Measurements from ENCODE around the gene RUVBL2.

RUVBL2 gene

DNA sequence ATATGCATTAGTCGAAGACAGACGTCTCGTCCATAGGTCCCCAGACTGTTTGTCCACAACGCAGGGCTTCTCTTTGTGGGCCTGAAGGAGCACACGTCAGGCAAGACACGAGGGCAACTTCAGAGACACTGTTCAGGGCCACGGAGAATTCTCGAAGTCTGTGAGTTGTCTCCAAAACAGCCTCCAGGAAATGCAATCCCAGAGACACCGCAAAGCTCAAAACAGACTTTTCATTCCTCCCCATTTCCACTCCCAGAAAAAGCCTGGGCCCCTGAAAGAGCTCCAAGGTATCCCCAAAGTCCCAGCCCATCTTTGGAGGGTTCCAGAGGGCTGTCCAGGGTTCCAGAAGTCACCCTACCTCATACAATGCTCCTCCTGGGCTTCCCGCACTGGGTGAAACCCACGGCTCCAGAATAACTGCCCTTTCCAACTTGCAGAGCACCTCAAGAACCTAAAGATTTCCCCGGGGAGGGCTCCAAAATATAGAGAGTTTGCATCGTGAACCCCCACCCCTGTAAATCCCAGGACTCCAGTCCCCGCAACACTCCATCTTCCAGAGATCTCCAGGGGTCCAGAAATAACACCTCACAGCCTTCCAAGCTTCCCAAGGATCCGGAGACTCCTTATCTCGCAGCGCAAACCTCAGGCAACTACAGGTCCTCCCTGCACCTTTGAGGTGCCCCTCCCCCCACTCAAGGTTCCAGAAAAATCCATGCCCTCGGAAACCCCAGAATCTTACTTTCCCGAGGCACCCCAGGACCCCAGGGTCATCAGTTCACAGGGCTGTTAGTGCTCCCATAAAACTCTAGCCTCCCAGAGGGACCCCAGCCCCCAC, 29.3 kb upstream of the RUVBL2 start:
- no peak for DNase-seq

DNA sequence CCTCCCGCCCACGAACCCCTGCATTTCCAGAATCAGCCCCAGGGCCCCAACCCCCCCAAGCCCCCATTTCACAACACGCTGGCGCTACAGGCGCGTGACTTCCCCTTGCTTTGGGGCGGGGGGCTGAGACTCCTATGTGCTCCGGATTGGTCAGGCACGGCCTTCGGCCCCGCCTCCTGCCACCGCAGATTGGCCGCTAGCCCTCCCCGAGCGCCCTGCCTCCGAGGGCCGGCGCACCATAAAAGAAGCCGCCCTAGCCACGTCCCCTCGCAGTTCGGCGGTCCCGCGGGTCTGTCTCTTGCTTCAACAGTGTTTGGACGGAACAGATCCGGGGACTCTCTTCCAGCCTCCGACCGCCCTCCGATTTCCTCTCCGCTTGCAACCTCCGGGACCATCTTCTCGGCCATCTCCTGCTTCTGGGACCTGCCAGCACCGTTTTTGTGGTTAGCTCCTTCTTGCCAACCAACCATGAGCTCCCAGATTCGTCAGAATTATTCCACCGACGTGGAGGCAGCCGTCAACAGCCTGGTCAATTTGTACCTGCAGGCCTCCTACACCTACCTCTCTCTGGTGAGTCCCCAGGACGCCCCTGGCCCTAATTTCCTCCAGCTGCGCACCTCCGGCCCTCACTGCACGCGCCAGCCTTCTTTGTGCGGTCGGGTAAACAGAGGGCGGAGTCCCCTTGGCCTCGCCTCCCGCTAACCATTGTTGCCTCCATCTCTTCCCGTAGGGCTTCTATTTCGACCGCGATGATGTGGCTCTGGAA, 28.5 kb upstream of the RUVBL2 start, which contains the start of gene FTL:
TSS of gene FTL (plus strand) at position 270 of the 766 bp plus-strand sequence. CDS start at position 469, 199 bp downstream.
- DNase-seq: peak; percentile 98

DNA sequence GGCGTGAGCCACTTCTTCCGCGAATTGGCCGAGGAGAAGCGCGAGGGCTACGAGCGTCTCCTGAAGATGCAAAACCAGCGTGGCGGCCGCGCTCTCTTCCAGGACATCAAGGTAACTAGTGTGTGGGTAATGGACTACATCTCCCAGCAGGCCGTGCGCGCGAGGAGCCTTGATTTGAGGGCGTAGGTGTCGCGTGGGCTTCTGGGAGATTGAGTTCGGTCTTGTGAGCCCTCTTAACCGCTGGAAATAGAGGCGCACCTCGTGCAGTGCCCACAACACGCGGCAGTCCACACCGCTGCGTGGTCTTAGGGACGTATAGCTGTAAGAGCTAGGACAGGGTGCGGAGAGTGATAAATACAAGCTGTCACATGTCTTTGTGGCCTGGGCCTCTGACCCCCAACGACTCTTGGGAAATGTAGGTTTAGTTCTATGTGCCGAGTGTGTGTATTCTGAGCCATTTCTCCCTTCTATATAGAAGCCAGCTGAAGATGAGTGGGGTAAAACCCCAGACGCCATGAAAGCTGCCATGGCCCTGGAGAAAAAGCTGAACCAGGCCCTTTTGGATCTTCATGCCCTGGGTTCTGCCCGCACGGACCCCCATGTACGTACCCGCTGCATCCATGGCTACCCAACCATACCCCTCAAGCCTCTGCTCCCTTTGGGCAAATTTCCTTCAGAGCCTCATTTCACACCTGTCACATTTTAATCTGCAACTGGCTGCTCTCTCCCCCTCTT, 27.7 kb upstream of the RUVBL2 start:
- peak; percentile 93 for DNase-seq

DNA sequence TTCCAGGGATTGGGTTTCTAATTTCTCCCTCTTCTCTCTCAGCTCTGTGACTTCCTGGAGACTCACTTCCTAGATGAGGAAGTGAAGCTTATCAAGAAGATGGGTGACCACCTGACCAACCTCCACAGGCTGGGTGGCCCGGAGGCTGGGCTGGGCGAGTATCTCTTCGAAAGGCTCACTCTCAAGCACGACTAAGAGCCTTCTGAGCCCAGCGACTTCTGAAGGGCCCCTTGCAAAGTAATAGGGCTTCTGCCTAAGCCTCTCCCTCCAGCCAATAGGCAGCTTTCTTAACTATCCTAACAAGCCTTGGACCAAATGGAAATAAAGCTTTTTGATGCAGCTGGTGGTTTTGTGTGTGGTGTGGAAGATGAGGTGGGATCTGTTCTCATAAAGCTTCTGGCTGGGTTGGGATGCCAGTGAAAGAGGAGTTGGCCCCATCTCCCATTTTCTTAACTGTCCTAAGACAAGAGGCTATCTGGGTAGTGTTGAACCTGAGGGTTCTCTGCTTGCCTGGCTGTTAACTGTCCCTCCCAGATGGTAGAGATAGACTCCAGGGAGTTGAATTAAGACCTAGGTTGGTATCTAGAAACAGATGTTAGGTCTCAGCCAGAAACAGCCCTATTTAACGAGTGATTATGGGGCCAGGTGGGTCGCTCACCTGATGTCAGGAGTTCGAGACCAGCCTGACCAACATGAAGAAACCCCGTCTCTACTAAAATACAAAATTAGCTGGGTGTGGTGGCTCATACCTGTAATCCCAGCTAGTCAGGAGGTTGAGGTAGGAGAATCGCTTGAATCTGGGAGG, 26.9 kb upstream of the RUVBL2 start:
- no peak for DNase-seq

DNA sequence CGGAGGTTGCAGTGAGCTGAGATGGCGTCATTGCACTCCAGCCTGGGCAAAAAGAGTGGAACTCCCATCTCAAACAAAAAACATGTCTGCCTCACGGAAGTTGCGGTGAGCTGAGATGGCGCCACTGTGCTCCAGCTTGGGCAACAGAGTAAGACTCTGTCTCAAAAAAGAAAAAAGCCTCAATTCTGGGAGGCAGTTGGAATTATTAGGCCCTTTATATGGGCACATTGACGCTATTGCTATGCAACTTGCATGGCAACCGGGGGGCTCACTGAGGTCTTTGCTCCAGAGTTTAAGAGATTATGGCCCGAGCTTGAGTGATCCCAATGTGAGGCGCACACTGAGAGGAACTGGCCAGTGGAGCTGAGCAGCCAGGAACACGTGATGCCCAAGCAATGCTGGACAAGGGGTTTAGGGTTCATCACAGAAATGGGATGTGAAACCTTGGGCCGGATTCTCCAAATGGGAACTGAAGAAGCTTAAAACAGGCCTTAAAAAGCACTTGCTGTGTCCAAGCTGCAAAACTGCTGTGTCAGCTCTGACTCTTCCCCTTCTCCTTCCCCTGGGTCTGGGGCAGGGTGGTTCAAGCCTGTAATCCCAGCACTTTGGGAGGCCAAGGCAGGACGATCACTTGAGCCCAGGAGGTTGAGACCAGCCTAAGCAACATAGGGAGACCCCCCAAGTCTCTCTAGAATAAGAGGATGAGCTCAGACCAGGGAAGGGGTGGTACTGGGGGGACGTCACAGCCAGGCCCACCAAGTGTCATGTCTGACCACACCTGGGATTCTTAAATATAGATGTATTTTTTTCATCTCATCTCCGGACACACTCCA, 26.1 kb upstream of the RUVBL2 start:
- no peak for DNase-seq

DNA sequence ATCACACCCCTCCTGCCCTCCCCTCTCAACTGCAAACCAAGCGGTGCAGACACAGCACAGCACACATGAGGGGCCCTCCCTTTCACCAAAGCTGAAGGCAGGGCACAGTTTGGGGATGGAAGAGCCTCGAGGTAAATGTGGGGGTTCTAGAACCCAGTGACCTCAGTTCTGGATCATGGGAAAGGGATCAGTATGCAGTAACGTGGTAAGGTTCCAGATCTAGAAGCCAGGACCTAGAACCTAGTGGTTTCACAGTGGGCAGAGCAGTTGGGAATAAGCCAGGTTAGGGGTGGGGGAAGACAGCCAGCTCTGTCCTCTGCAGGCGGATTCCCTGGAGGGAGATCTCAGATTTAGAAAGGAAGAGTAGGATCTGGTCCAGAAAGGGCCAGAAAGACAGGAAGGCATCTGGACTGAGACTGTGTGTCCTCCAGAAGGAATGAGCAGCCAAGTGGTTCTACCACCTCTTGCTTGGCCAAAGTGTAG, 25.5 kb upstream of the RUVBL2 start:
- no peak for DNase-seq

DNA sequence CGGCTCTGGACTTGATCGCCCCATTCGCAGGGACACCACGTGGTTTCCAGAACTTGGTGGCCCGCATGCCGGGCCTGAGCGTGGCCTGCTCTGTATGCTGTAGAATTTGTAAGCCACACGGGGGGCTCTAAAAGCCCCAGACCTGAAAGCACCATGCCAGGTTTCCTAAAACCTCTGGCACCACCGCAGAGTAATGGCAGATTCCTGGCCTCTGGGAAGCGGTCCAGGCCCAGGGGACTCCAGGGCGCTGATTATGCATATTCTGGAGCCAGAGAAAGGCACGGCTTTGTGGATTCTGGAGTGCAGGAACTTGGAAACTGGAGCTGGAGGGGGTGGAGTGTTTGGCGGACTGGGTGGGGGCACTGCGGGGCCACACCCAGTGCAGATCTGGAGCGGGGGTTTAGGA, 24.9 kb upstream of the RUVBL2 start:
- DNase-seq: no peak

DNA sequence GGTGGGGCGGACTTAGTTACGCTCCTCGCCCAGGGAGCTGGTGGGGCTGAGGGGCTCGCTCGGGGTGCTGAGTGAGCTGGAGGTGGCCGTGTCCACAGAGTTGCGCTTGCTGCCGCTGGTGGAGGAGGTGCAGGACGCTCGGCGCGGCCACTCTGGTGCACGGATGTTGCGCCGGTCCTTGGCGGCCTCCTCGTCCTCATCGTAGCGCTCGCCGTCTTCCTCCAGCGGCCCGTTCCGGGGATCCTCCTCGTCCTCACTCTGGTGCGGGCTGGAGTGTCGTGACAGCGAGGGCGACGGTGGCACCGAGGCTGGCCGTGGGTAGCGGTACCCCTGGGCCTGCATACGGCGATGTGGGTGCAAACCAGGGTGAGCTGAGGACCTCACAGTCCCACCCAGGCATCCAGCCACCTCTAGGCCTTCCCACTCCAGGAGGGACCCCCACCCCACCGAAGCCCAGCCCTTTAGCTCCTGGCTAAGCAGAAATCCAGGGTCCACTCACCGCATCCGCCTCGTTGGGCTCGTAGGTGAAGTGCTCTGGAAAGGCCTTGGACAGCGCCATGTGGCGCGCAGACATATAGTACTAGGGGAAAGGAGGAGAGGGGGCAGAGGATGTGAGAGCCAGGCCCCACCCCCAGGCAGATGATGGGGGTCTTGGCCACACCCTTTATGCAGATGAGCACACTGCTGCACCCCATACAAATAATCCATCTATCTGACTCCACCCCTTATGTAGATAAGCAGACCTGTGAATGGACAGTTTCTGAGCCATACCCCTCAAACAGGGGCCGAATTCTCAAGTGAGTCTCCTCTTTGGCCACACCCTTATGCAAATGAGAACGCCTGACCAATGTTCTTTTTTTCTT, 24.2 kb upstream of the RUVBL2 start:
- no peak for DNase-seq

DNA sequence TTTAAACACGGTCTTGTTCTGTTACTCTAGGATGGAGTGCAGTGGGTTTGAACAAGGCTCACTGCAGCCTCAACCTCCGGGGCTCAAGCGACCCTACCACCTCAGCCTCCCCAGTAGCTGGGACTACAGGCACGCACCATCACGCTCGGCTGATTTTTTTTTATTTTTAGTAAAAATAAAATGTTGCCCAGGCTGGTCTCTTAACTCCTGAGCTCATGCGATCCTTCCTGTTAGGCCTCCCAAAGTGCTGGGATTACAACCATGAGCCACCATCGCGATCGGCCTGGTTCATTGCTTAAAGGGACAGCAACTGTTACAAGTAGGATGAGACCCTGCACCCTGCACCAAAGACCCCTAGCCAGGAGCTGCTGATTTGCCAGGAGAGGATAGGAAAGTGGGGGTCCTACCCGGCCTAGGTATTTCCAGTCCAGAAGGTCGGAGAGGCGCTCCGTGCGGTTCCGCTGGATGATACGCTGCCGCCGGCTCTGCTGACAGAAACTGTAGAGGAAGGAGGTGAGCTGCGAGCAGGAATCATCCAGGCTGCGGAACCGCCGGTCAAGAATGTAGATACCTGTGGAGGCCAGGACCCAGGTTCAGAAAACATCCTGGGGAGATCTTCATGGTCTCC, 23.4 kb upstream of the RUVBL2 start:
- no peak for DNase-seq

DNA sequence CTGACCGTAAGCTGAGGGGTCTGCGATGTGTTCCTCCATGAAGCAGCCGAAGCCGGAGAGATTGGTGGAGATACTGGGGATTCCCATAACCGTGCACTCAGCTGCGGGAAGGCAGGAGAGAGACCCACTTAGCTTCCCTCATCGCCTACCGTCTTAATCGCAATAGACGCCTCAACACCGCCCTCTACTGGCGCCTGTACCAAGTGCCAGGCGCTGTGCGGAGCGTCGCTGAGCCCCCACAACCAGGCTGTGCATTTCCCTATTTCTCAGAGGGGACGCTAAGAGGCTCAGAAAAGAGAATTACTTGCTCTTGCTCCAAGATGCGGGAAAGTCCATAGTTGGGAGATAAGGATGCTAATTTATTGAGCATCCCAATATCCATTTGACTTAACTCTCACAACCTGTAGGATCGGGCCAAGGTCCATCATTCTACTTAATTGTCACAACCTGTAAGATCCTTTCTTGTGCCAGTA, 22.7 kb upstream of the RUVBL2 start:
- peak; percentile 88 for DNase-seq

DNA sequence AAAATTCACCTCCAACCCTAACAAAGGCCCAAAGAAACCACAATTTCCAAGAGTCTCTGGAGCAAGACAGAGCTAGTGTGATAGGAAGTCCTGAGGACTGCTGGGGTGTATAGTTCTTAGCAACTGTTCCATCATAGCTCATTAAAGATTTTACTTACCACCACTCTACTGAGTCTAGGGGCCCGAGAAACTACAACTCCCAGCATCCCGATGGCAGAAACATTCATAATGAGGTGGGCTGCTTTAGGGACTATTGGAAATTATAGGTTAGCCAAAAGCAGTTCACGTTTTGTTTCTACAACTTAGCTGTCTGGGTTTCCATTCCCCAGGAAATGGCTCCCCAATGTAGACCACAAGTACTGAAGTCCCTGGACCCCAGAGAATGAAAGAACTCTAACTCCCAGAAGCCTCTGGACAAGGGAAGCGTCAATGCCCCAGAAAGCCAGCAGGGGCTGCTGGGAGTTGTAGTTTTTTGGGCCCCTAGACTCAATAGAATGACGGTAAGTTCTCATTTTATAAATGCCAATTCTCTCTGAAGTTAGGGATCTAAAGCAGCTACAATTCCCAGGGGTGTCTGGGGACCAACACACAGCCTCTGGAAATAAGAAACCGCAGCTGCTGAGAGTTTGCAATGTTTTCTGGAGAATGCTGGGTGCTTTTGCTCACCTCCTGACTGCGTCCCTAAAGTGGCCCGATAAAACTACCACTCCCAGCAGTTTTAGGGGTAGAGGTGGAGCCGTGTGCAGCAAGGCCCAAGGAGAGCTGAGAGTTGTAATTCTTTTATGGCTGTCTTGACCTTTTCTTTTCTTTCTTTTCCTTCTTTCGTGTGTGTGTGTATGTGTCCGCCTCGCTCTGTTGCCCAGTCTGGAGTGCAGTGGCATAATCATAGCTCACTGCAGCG, 17.5 kb upstream of the RUVBL2 start:
- DNase-seq: no peak

DNA sequence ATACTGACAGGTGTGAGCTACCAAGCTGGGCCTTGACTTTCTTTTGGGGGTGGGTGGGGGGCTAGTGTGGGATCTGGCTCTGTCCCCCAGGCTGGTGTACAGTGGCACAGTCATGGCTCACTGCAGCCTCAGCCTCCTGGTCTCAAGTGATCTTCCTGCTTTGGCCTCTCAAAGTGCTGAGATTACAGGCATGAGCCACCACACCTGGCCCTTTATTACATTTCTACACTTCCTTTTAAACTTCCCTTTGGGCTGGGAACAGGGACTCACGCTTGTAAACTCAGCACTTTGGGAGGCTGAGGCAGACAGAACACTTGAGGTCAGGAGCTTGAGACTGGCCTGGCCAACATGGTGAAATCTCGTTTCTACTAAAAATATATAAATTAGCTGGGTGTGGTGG, 16.6 kb upstream of the RUVBL2 start:
- DNase-seq: no peak

DNA sequence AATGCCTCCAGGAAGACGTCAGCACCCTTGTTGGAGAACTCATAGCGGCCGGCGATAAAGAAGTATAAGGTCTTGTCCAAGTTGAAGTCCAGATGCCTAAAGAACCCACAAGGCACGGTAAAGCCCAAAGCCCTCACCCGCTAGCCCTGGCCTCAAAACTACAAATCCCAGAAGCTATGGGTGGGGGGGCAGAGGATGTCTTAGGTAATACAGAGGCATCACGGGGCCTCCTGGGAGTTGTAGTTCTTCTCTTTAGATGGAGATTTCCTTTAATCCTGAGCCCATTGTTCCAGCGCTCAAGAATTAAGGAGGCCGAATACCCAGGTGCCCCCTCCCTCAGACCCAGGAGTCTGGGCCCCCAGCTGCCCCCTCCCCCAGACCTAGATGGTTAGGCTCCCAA, 11.4 kb upstream of the RUVBL2 start:
- no peak for DNase-seq

DNA sequence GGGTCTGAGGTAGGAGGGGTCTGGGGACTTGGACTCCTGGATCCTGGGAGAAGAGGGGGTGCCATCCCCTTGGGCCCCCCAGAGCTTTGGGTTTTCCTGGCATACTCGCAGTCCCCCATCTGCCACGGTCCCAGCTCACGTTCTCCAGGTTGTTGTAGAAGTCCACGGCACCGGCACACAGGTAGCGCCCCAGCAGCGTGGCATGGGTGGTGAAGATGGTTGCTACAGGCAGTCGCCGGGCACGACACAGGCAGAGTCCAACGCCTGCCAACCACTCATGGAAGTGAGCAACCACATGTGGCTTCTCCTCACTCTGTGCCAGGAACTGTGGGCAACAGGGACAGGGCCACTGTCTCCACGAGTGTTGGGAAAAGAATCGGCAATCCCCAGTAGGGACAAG, 8.0 kb upstream of the RUVBL2 start:
- no peak for DNase-seq

DNA sequence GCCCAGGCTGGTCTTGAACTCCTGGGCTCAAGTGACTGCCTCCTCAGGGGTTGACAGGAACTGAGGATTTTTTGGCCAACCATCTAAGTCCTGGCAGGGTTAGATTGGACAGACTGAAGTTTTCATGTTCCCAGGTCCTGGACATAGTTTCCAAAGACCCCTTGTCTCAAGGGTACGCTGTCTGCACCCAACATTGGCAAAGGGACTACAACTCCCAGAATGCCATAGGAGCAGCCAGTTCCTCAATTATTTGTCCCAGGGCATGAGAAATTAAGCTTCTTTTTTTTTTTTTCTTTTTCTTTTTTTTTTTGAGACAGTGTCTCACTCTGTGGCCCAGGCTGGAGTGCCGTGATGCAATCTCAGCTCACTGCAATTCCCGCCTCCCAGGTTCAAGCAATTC, 7.5 kb upstream of the RUVBL2 start:
- no peak for DNase-seq

DNA sequence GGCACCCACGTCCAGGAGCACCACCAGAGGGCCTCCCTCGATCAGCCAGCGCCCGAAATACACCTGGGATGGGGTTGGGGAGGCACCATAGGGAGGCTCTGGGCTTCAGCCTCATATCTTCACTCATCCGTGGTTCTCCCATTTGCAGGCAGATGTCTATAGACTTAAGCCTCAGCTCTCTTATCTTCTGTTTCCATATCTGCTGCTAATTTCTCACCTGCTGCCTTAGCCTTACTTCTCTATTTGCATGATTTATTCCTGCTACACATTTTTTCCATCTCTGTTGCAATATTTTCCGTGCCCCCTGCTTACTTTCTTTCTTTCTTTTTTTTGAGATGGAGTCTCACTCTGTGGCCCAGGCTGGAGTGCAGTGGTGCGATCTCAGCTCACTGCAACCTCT, 6.4 kb upstream of the RUVBL2 start:
- no peak for DNase-seq

DNA sequence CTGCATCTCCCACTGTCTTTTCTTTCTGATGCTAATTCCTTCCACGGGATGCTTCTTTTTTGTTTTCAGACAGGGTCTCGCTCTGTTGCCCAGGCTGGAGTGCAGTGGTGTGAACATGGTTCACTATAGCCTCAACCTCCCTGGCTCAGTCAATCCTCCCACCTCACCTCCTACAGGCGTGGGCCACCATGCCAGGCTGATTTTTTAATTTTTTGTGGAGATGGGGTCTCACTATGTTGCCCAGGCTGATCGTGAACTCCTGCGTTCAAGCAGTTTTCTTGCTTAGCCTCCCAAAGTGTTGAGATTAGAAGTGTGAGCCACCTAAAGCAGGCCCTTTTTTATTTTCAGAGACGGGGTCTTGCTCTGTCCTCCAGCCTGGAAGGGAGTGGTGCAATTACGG, 5.4 kb upstream of the RUVBL2 start:
- DNase-seq: no peak

DNA sequence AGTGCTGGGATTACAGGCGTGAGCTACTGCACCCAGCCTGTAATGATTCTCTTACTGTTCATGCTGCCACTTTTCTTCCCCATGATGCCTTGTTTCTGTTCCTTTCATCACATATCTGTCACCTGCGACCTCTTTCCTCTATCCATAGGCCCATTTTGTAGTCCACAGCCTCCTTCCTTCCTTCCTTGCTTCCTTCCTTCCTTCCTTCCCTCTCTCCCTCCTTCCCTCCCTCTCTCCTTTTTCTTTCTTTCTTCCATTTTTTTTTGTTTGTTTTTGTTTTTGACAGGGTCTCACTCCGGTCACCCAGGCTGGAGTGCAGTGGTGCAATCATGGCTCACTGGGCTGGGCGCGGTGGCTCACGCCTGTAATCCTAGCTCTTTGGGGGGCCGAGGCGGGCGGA, 4.8 kb upstream of the RUVBL2 start:
- DNase-seq: no peak

All from femur (tissue), 1 donor.